ENCODE data around the gene NPM1.

Gene NPM1

DNA sequence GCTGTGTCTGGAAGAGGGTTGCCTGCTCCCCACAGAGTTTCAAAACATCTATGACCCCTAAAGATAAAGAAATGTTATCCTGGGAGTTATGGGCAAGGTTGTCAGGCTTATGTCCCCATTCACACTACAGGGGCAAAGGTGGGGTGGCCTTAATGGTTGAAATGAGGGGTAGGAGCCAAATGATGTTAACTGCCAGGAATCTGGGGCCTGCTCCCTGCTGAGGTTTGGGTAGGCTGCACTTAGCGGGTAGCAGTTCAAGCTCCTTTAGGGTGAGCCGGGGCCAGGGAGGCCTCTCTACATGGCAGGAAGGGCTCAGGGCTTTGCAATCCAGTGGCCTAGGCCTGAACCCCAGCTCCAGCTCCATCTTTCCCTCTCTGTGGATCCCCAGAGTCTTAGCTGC lies 34.8 kb downstream of the NPM1 start:
- TF ChIP-seq, protein P1, sequence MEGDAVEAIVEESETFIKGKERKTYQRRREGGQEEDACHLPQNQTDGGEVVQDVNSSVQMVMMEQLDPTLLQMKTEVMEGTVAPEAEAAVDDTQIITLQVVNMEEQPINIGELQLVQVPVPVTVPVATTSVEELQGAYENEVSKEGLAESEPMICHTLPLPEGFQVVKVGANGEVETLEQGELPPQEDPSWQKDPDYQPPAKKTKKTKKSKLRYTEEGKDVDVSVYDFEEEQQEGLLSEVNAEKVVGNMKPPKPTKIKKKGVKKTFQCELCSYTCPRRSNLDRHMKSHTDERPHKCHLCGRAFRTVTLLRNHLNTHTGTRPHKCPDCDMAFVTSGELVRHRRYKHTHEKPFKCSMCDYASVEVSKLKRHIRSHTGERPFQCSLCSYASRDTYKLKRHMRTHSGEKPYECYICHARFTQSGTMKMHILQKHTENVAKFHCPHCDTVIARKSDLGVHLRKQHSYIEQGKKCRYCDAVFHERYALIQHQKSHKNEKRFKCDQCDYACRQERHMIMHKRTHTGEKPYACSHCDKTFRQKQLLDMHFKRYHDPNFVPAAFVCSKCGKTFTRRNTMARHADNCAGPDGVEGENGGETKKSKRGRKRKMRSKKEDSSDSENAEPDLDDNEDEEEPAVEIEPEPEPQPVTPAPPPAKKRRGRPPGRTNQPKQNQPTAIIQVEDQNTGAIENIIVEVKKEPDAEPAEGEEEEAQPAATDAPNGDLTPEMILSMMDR (IDR thresholded peaks at IDR 0.05; ENCODE audit: low read depth, low read length), result no peak
- DNase-seq (ENCODE audit: extremely low read depth, low read depth), result no peak

DNA sequence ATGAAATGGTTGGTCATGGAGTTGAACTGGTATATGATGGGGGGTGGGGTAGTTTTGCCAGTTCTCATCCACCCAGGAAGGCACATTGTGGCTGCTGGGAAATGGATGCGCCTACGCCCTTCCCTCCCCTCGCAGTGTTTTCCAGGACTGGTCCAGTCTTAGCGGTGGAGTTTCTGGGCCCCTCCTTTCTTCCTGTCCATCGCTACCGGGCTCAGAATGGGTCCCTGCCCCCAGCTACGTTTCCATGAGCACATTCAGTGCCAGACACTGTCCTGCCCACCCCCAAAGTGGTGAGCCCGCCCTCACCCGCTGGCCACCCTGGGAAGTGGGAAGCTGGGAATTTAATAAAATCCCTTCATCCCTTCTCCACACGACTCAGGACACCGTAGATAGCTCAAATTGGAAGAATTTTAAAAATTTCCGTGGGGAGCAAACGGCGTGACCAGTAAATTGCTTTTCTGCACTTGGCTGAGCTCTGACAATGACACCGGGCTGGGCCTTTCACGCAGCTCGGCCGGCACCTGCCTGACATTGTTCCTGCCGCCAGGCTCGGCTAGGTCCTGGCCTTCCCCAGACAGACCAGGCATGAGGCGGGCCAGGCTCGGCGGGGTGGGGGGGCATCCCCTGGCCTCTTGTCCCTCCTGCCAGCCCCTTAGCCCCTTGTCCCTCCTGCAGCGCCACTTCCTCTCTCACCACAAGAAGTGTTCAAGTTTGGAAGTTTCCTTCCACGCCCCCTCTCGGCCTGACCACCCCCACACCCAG lies 35.4 kb downstream of the NPM1 start:
- TF ChIP-seq, protein P1 (IDR thresholded peaks at IDR 0.05; ENCODE audit: low read depth, low read length), result no peak
- no peak for DNase-seq (ENCODE audit: extremely low read depth, low read depth)

DNA sequence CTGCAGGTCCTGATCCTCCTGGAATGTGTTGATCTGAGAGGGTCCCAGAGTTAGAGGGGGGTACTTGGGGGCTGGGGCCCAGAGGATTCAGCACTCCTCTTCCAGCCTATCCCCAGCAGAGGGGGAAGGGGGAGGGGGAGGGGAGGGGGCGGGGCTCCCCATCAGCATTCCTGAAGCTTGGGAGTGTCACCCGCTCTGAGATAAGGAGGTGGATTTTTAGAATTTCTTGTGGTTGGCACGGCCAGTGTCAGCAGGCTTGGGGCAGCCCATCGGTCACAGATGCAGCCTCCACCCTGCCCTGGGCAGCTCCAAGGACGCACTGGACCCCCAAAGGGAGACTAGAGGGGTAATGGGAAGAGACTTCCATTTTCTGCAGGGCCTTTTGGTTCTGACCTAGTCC lies 37.1 kb downstream of the NPM1 start:
- no peak for DNase-seq (ENCODE audit: extremely low read depth, low read depth)
- TF ChIP-seq, protein P1 (IDR thresholded peaks at IDR 0.05; ENCODE audit: low read depth, low read length), result no peak

DNA sequence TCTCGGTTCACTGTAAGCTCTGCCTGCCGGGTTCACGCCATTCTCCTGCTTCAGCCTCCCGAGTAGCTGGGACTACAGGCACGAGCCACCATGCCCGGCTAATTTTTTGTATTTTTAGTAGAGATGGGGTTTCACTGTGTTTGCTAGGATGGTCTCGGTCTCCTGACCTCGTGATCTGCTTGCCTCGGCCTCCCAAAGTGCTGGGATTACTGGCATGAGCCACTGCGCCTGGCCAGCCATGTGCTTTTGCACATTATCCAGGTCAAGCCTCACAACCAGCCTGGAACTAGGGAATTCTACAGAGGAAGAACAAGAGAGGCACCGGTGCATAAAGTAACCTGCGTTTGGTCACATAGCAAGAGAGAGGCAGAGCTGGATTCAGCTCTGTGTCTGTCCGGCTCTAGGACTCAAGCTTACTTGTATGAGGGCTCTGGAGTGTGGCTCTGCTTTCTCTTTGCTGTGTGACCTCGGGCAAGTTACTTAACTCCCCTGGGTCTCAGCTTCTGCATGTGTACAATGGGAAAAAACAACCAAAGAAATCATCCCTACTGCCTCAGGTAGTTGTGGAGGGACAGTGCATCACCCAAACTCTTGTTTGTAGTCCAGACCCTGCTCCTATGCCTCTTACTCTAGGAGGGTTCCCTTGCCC lies 38.1 kb downstream of the NPM1 start:
- TF ChIP-seq, protein P1 (IDR thresholded peaks at IDR 0.05; ENCODE audit: low read depth, low read length), result no peak
- DNase-seq (ENCODE audit: extremely low read depth, low read depth), result no peak

DNA sequence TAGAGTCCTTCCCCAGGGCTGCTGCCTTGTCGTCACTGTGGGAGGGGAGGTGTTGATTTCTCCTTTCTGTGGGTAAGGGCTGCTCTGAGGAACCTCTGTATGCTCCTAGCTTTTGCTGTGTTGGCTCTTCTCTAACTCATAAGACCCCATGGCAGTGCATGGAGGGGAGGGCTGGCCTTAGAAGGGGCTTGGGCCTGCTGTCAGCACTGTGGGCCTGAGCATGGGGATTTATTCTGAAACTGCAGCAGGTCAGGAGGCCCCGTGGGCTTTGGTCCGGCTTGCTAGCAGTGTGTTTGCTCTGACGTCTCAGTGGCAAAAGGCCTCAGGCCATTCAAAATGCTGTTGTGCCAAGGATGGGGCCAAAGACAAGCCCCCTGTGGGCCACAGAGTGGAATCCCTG lies 38.6 kb downstream of the NPM1 start:
- no peak for DNase-seq (ENCODE audit: extremely low read depth, low read depth)
- TF ChIP-seq, protein P1 (IDR thresholded peaks at IDR 0.05; ENCODE audit: low read depth, low read length), result no peak

DNA sequence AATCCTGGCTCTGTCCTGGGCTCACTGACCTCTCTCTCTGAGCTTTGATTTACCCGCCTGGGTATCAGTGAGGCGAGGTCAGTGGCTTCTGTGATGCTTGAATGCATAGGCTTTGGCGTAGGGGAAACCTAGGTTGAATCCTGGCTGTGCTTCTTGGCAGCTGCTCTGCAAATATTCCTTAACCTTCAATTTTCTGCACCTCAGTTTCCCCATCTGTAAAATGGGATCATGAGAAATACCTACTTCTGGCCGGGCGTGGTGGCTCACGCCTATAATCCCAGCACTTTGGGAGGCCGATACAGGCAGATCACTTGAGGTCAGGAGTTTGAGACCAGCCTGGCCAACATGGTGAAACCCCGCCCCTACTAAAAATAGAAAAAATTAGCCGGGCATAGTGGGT lies 39.0 kb downstream of the NPM1 start:
- TF ChIP-seq, protein P1 (IDR thresholded peaks at IDR 0.05; ENCODE audit: low read depth, low read length), result no peak

More for the DNA sequence above, 39.0 kb downstream of the NPM1 start:
- DNase-seq (ENCODE audit: extremely low read depth, low read depth), result no peak

All from AG09319 (cell line).